K562 treated with DMSO at 1 percent for 48 hours (cell line): Measurements from ENCODE around the gene B4GALNT1. TPM values are rescaled to one million over a fixed set of nuclear protein-coding genes. Genes with fewer than 3 reads are reported as not detected.

ENCODE experiments used
- total RNA-seq: library from RNA; unstranded; fragments of 300-600 nt; gene quantifications from 2 replicates; pipeline ENCODE4 v1.2.3, GENCODE V29; 2022; ENCODE audit warnings: low replicate concordance; ENCODE audit errors: extremely low read depth

The B4GALNT1 gene
- not detected in 2 replicates for total RNA-seq

GRCh38 chr12:57632958-57633840 lies at the start of gene B4GALNT1:
B4GALNT1 (minus strand) TSS chr12:57633201; CDS start chr12:57632132, 1,069 bp downstream.

GRCh38 chr12:57611108-57611826 lies 21.7 kb downstream of the B4GALNT1 start, which contains the start of gene ARHGEF25:
ARHGEF25 (plus strand) TSS chr12:57611435; CDS start chr12:57611895, 460 bp downstream.

GRCh38 chr12:57604454-57604991 lies 28.5 kb downstream of the B4GALNT1 start, which contains the start of gene DTX3:
DTX3 (plus strand) TSS chr12:57604824; CDS start chr12:57606518, 1,694 bp downstream.

GRCh38 chr12:57590864-57591781 lies 41.9 kb downstream of the B4GALNT1 start, which contains the start of gene PIP4K2C:
PIP4K2C (plus strand) TSS chr12:57591192; CDS start chr12:57591290, 98 bp downstream.

Other genes with a start within 250 kb of the B4GALNT1 start
- gene R3HDM2, start 202.2 kb downstream of the B4GALNT1 start, total RNA-seq = not detected in 2 replicates
- gene INHBC, start 198.4 kb downstream of the B4GALNT1 start, total RNA-seq = not detected in 2 replicates
- gene INHBE, start 177.9 kb downstream of the B4GALNT1 start, total RNA-seq = not detected in 2 replicates
- not detected in 2 replicates for gene GLI1, start 173.4 kb downstream of the B4GALNT1 start, total RNA-seq
- gene ARHGAP9, start 153.3 kb downstream of the B4GALNT1 start, total RNA-seq = not detected in 2 replicates
- gene MARS1, start 145.1 kb downstream of the B4GALNT1 start, total RNA-seq = 1,111 TPM in 1 of 2 replicates, not detected in the other
- gene DDIT3, start 112.7 kb downstream of the B4GALNT1 start, total RNA-seq = not detected in 2 replicates
- gene MBD6, start 110.4 kb downstream of the B4GALNT1 start, total RNA-seq = not detected in 2 replicates
- 249 TPM in 1 of 2 replicates, not detected in the other for gene DCTN2, start 86.0 kb downstream of the B4GALNT1 start, total RNA-seq
- not detected in 2 replicates for gene KIF5A, start 83.2 kb downstream of the B4GALNT1 start, total RNA-seq
- not detected in 2 replicates for gene PIP4K2C, start 42.0 kb downstream of the B4GALNT1 start, total RNA-seq
- not detected in 2 replicates for gene DTX3, start 28.4 kb downstream of the B4GALNT1 start, total RNA-seq
- gene ARHGEF25, start 21.8 kb downstream of the B4GALNT1 start, total RNA-seq = not detected in 2 replicates
- gene OS9, start 60.9 kb upstream of the B4GALNT1 start, total RNA-seq = 921 TPM in 1 of 2 replicates, not detected in the other
- gene AGAP2, start 105.5 kb upstream of the B4GALNT1 start, total RNA-seq = not detected in 2 replicates
- not detected in 2 replicates for gene TSPAN31, start 111.8 kb upstream of the B4GALNT1 start, total RNA-seq
- not detected in 2 replicates for gene CDK4, start 119.1 kb upstream of the B4GALNT1 start, total RNA-seq
- not detected in 2 replicates for gene MARCHF9, start 121.9 kb upstream of the B4GALNT1 start, total RNA-seq
- not detected in 2 replicates for gene CYP27B1, start 133.9 kb upstream of the B4GALNT1 start, total RNA-seq
- not detected in 2 replicates for gene METTL1, start 138.9 kb upstream of the B4GALNT1 start, total RNA-seq
- gene EEF1AKMT3, start 139.4 kb upstream of the B4GALNT1 start, total RNA-seq = not detected in 2 replicates
- not detected in 2 replicates for gene TSFM, start 149.6 kb upstream of the B4GALNT1 start, total RNA-seq
- gene AVIL, start 185.5 kb upstream of the B4GALNT1 start, total RNA-seq = not detected in 2 replicates
- gene CTDSP2, start 213.5 kb upstream of the B4GALNT1 start, total RNA-seq = 74.3 TPM in 1 of 2 replicates, not detected in the other